HG02763 (cell line): ENCODE data around the gene TOP3A.
A peak's percentile ranks its signal among the peaks of the same experiment; 100 is the strongest.
"Not testable (repeated sequence)": the region's sequence is repeated elsewhere in the genome, so short reads cannot be mapped to it uniquely, and the experiment has no call there.

ENCODE experiments used
- ATAC-seq: cut with Tn5 transposase; IDR thresholded peaks from one replicate; pipeline ENCODE4 v1.9.1; 2021; ENCODE audit warnings: mild to moderate bottlenecking, moderate library complexity; ENCODE audit not compliant: unreplicated experiment

The TOP3A gene

DNA sequence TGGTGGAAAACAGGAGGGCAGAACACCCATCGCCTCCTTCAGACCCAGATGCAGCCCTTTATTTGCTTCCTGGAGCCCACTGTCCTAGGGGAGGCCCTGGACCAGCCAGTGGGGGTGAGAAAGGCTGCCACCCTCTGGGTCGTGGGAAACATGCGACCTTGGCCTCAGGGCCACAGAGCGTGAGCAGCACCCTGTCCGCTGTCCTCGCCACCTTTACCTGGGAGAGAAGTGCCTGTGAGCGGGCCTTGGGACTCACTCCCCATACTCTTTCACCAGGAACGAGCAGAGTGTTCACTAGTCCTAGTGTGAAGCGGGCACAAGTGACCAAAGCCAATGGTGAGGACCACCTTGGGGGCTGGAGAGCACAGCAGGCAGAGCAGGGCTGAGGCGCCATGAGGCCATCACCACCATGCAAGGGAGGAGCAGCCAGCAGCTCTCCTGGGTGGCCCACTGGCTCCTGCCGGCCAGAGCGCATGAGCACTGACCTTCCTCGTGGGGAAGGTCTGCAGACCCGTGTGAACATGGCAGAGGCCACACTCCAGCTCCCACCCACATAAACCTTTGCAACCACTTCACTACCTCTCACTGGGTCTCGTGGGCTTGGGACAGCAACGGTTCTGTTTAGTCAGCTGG lies 8.8 kb upstream of the TOP3A start:
- no peak for ATAC-seq

DNA sequence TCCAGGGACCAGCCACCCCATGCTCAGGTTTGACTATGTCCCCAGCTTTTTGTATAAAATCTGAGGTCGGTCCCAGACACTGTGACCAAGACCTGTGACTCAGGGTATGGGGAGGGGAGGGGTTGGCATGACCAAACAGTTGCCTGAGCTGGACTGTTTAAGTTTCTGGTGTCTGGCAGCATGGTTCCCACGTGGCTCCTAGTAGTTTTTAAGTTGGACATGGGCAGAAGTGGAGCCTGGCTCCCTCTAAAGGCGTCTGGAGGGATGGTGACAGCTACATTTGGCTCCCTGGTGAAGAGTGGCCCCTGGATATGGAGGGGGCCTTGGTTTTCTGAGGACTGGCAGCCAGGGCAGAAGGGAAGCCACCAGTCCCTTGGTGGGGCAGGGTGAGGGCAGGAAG lies 8.2 kb upstream of the TOP3A start:
- ATAC-seq, result no peak

DNA sequence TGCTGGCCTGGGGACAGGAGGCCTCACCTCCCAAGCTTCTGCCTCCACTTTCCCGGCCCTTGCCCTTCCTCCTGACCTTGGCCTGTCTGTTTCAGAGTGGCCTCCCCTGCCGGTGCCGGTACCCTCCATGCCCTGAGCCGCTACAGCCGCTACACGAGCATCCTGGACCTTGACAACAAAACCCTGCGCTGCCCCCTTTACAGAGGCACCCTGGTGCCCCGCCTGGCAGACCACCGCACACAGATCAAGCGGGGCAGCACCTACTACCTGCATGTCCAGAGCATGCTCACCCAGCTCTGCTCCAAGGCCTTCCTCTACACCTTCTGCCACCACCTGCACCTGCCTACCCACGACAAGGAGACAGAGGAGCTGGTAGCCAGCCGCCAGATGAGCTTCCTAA lies 7.7 kb upstream of the TOP3A start:
- no peak for ATAC-seq

DNA sequence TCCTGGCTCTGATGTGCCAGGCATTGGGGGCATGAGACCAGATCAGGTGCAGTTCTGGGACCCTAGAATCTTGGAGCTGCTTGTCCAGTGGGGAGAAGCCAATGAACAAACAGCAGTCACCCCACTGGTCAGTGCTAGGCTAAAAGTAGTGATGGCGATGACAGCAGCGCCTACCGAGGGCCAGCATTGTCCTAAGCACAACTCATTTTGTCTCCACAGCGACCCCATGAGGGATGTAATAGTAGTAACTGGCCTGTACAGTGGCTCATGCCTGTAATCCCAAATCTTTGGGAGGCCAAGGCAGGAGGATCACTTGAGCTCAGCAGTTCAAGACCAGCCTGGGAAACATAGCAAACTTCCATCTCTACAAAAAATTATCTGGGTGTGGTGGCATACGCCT lies 6.5 kb upstream of the TOP3A start:
- no peak for ATAC-seq

DNA sequence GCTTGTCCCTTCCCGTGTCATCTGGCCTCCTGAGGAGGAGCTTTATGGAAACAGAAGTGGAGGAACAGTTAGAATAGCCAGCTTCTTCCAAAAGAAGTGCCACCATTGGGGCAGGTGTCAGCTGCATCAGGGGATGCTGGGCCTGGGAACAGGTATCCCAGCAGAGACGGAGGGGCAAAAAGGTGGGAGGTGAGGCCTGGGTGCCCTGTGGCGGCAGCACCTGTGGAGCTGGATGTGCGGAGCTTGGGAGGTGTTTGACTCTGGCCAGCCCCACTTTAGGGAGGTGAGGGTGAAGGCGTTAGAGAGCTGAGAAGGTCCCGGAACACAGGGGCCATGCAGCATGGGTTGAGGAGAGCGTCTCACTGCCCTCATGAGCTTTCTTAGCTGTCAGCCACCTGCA lies 5.5 kb upstream of the TOP3A start:
- ATAC-seq, result no peak

DNA sequence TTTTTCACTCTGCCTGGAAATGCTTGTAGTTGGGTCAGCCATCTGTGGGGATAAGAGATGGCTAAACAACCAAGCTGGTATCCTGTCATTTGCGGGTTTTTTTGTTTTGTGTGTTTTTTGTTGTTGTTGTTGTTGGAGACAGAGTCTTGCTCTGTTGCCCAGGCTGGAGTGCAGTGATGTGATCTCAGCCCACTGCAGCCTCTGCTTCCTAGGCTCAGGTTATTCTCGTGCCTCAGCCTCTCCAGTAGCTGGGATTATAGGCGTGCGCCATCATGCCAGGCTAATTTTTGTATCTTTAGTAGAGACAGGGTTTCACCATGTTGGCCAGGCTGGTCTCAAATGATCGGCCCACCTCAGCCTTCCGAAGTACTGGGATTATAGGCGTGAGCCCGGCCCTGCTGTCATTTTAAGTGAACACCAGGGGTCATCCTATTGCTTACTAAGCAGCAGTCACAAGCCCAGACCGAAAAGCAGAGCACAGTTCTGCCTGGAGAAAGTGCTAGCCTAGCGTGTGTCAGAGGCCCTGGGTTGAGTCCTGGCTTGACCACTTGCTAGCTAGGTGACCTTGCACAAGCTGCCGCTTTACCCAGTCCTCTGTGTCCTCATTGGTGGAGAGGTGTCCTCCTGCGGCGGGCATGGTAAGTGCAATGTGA lies 4.9 kb upstream of the TOP3A start:
- no peak for ATAC-seq

DNA sequence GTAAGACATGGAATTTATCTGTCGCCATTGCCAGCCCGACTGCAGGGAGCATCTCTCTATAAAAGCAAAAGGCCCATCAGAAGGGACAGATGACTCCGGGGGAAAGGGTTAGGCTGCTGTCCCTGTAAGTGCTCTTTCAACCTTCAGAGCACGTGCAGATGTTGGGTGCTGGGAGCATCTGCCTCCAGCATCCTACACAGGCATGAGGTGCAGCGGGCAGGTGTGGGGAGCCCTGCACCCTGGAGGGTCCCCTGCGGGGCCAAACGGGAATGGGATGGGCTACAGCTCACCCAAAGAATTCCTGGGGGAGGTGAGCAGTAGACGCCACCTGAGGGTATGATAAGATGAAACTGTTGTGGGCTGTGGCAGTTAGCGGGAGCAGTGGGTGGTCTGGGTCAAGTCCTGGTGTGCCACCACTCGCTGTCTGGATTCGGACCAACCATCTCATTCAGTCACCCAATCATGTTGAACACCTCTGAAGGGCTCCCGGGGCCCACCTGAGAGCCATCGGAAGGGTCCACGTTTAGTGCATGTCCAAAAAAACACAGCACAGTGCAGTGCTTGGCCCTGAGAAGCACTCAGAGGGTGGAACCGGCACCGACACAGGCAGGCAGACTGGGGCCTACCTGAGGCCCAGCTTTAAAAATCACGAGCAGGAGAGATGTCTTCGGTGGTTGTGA lies 4.1 kb upstream of the TOP3A start:
- no peak for ATAC-seq

DNA sequence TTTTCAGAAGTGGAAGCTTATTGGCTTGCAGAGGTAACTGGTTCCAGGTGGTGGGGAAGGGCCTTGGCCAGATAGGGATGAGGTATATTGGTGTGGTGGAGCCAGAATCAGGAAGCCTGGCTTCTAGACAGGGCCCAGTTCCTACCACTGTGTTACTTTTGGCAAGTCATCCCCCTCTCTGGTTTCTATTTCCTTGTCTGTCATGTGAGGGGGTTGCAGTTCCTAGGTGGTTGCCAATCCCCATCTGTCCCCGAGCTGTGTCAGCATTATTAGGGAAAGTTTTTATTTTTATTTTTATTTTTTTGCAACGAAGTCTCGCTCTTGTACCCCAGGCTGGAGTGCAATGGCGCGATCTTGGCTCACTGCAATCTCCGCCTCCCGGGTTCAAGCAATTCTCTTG lies 3.3 kb upstream of the TOP3A start:
- no peak for ATAC-seq

DNA sequence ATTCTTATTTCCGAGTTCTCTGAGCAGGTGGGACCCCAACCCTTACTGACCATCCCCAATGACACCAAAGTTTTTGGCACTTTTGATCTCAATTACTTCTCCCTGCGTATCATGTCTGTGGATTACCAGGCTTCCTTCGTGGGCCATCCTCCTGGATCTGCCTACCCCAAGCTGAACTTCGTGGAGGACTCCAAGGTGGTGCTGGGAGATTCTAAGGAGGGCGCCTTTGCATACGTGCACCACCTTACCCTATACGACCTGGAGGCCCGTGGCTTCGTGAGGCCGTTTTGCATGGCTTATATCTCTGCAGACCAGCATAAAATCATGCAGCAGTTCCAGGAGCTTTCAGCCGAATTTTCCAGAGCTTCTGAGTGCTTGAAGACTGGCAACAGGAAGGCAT lies 1.2 kb upstream of the TOP3A start:
- ATAC-seq, result no peak

DNA sequence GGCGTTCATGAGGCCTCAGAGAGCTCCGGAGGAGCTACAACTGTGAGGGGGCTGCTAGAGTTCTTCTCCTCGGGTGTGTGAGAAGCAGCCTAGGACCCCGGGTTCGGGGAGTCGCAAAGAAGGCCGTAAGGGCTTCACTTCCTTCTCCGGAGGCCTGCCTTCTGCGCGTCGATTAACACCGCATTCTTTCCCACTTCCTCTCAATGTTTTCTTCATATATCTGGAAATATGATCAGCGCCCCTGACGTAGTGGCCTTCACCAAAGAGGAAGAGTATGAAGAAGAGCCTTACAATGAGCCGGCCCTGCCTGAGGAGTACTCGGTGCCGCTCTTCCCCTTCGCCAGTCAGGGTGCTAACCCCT lies 748 bp upstream of the TOP3A start:
- peak; percentile 2 for ATAC-seq

DNA sequence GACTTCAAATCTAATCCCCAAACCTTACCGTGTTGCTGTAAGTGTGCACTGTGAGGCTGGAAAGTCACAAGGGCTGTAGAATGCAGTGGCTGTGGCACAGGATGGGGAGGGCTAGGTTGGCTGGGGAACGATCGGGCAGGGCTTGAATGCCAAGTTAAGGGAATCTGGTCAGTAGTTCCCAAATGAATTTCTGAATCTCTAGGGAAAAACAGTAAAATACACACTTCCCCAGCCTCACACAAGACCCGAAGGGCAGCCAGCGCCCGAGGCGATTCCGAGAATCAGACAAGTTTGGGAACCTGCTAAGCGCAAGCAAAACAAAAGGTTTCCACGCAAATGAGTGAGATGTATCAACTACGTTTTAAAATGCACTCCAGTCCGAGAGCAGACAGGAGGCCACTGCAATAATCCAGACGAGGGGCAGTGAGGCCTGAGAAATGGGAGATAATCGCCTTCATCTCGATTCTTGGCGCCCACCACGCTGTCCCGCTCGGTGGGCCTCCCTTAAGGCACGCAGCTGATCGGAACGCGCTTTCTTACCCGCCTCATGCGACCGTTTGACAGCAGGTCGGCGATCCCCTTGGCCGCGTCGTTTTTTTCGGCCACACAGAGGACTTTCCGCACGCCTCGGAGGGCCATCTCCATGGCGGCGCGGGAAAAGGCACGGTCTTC lies 599 bp downstream of the TOP3A start:
- ATAC-seq, result peak; percentile 4

DNA sequence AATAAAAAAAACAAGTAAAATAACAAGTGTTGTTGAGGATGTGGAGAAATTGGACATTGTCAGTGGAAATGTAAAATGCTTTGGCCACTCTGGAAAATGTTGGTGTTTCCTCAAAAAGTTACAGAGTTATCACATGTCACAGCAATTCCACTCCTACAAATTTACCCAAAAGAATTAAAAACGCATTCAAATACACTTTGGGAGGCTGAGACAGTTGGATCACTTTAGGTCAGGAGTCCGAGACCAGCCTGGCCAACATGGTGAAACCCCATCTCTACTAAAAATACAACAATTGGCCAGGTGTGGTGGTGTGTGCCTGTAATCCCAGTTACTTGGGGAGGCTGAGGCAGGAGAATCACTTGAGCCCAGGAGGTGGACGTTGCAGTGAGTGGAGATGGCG lies 5.6 kb downstream of the TOP3A start:
- ATAC-seq, result no peak

DNA sequence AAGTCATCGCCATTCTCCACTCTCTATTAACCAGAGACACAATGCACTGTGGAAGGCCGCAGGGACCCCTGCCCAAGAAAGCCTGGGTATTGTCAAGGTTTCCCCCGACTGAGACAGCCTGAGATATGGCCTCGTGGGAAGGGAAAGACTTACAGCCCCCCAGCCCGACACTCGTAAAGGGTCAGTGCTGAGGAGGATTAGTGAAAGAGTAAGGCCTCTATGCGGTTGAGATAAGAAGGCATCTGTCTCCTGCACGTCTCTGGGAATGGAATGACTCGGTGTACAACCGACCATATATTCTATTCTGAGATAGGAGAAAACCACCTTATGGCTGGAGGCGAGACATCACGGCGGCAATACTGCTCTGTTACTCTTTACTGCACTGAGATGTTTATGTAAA lies 11.6 kb downstream of the TOP3A start:
- ATAC-seq, result not testable (repeated sequence)

DNA sequence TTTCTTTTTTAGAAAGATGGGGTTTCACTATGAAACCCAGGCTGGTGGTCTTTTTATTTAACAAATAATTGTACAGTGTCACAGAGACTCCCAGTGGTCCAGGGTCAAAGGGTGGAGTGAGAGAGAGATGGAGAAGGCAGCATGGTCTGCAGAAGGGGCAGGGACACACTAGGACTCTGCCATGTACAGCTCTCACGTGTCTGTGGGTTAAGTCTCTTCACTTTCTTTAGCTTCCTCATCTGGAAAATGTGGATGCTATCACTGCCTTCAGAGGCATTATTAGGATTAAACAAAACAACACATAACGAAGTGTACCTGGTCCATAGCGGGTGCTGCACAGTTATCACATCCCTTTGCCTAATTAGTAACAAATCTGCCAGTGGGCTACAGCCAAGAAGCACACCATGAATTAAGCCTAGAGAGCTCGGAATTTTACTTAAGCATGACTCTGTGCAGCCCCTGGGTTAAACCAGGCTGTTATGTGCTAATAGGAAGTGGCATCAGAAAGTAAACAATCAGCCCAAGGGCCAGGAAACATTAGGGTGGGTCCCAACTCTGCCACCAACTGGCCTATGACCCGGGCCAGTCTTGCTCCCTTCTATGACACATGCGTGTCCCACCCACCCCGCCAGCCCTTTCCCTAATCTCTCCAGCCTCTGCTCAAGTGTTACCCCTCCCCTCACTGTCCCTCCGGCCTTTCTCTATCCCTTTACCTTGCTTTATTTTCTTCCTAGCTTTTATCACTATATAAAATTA lies 13.9 kb downstream of the TOP3A start:
- ATAC-seq, result no peak

DNA sequence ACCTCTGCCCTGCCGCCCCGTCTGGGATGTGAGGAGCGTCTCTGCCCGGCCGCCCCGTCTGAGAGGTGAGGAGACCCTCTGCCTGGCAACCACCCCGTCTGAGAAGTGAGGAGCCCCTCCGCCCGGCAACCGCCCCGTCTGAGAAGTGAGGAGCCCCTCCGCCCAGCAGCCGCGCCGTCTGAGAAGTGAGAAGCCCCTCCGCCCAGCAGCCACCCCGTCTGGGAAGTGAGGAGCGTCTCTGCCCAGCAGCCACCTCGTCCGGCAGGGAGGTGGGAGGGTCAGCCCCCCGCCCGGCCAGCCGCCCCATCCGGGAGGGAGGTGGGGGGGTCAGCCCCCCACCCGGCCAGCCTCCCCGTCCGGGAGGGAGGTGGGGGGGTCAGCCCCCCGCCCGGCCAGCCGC lies 16.7 kb downstream of the TOP3A start:
- not testable (repeated sequence) for ATAC-seq

DNA sequence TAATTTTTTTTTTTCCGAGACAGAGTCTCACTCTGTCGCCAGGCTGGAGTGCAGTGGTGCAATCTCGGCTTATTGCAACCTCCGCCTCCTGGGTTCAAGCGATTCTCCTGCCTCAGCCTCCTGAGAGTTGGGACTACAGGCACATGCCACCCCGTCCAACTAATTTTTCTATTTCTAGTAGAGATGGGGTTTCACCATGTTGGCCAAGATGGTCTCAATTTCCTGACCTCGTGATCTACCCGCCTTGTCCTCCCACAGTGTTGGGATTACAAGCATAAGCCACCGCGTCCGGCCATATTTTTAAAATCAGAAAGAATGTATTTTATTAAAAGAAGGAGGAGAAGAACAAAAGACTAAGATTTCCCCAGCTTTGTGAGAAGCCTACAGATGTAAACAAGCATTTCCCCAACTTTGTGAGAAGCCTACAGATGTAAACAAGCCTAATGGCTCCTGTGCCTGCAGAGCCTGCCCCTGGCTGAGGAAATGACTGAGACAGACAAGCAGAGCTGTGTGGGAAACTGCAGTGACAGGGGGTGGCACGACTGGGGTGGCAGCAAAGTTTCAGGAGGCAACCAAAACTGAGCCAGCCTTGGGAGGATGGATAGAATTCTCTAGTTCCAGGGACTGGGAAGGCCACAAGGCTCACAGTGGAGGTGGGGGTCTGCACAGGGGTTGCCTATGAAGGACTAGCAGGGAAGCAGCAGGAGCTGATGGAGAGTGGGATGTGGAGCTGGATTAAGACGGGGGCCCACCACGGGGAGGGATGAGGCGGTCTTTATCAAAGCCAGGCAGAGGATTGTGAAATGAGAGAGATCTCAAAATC lies 22.9 kb downstream of the TOP3A start:
- no peak for ATAC-seq

DNA sequence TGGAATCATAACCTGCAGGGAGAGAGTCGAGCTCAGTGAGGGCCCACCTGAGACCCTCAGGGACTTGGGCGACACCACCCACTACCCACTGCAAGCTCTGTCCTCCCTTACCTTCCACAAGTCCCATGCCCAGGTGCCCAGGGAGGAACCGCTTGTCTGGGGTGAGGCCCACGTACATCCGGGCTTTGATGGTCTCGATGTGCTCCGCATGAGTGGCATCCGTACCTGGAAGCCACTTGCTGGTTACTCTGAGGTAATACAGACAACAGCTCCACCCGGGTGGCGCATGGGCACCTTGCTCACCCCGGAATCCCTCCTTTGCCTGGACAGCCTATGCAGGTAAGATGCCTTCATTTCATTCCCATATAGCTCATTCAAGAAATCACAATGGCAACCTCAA lies 29.5 kb downstream of the TOP3A start:
- ATAC-seq, result no peak

DNA sequence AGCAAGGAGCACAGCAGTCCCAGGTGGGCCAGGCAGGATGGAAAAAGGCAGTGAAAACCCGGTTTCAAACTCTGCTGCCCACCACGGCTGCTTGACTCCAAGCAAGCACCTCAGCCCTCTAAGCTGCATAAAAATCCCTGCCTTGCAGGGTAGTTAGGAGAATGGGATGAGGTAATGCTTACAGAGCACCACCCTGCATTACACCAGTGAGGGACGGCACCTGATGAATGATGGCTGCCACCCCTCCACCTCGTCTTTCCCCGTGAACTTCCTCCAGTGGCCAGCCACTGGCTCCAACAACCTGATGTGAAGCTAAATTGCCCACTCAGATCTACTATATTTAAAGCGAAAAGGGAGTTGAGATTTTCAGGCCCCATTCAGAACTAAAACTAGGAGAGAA lies 33.0 kb downstream of the TOP3A start:
- ATAC-seq, result no peak

DNA sequence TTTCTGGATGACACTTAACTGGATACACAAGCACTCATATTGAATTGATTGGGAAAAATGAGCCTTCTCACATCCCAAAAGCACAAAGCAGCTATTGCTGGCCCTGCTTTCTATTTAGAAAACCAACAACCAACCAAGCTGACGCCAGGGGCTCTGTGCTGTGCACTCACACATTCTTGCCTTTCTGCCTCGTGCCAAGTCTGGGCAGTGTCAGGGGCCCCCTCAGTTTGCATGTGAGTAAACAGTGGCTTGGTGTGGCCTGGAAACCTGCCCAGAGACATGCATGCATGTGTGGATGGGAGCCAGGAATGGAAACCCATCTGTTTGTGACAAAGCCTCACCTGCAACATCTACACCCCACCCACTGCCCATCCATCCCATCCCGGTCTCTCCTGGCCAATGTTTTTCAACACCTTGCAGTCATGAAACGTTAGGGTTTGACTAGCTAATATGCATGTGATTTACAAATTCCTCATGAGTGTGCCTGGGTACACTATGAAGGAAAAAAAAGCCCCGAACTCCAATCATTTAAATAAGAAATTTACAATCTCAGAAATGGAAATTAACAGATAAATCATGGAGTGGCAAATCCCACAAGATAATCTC lies 33.9 kb downstream of the TOP3A start:
- no peak for ATAC-seq

DNA sequence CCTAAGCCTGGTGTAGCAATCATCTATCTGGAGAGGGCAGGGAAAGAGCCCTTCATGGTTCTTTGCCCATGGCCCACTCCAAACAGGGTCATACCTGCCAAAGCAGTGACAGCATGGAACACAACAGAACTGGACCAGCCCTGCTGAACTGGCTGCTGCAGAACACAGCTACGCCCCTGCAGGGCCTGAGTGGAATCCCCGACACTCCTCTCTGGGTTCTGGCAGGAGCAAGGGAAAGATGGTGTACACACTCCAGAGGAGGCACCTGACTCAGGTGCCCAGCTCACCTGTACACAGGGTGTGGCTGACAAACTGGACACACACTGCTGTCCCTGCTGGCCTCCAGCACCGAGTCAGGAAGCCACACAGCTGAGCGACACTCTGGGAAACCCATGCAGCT lies 34.5 kb downstream of the TOP3A start:
- no peak for ATAC-seq
